Gastrocnemius medialis (tissue), 4 donors: ENCODE data around the gene SYTL1. TPM values are rescaled to one million over a fixed set of nuclear protein-coding genes. Genes with fewer than 3 reads are reported as not detected.

Experiments
- ATAC-seq, 2 donors: fragments of 150-250 bp; one replicate each; pipeline ENCODE4 v1.9.1; 2016
- DNase-seq, 2 donors: peaks; one replicate each; pipeline ENCODE4 v3.0.0-alpha.2; 2019
- H3K27ac ChIP-seq, 4 donors: fragments of 200-600 bp; sonication (generic); 1 replicate in 1 of 4; 2 replicates in 3 of 4; pipeline ENCODE4 v1.5.1; 2016 to 2018; ENCODE audit warnings: mild to moderate bottlenecking in 2 of 4, moderate library complexity in 1 of 4
- H3K27me3 ChIP-seq, 3 donors: fragments of 200-600 bp; sonication (generic) in 2 of 3; 1 replicate in 1 of 3; 2 replicates in 2 of 3; pipeline versions ENCODE4 v1.5.1 to v1.6.0; 2016 to 2019; ENCODE audit warnings: mild to moderate bottlenecking in 1 of 3, moderate library complexity in 1 of 3
- H3K36me3 ChIP-seq, 2 donors: fragments of 200-600 bp; sonication (generic) in 1 of 2; one replicate each; pipeline ENCODE4 v1.5.1; 2017 to 2018
- H3K4me1 ChIP-seq, 2 donors: fragments of 200-600 bp; sonication (generic) in 1 of 2; one replicate each; pipeline ENCODE4 v1.5.1; 2016 to 2017; ENCODE audit warnings: mild to moderate bottlenecking in 2 of 2
- H3K4me3 ChIP-seq, 4 donors: fragments of 200-600 bp; sonication (generic) in 3 of 4; 1 replicate in 1 of 4; 2 replicates in 3 of 4; pipeline ENCODE4 v1.5.1; 2016 to 2019; ENCODE audit warnings: mild to moderate bottlenecking in 2 of 4
- H3K9me3 ChIP-seq, 3 donors: fragments of 200-600 bp; sonication (generic) in 2 of 3; 1 replicate in 1 of 3; 2 replicates in 2 of 3; pipeline ENCODE4 v1.5.1; 2016 to 2019
- POLR2A ChIP-seq, 2 donors: fragments of 450-650 bp; IDR thresholded peaks; one replicate each; pipeline ENCODE4 v1.6.1; 2017; ENCODE audit warnings: antibody characterized with exemption in 2 of 2, mild to moderate bottlenecking in 2 of 2, moderate library complexity in 2 of 2
- in situ Hi-C, 4 donors: fragments of 200-750 bp; cut with MboI; loops; one replicate each; pipeline versions ENCODE4 v1.15.0 to v1.8.0; 2017; ENCODE audit warnings: low sequenced_read_pairs in 4 of 4
- intact Hi-C: fragments of 100-400 bp; cut with DNase I; formaldehyde crosslinking; loops from one replicate; pipeline ENCODE4 v1.15.1; 2023; ENCODE audit warnings: low total_unique reads
- total RNA-seq, 4 donors: library from RNA; depleted of rRNA; stranded (reverse); fragments of >200 nt; gene quantifications; one replicate each; pipeline versions ENCODE4 v1.1.0 to v1.2.3, GENCODE V29; 2016
- TF ChIP-seq, protein P1 (sequence below), 5 experiments: fragments of 450-650 bp in 3 of 5; fragments of 200-600 bp in 2 of 5; sonication (generic) in 2 of 5; IDR thresholded peaks in 4 of 5; conservative IDR thresholded peaks in 1 of 5; 1 replicate in 4 of 5; 2 replicates in 1 of 5; pipeline ENCODE4 v1.5.1; 2016 to 2019; ENCODE audit warnings: antibody characterized with exemption in 5 of 5, mild to moderate bottlenecking in 3 of 5, moderate library complexity in 3 of 5

The SYTL1 gene
- total RNA-seq, 4 donors from 2014 or later, result 0.66 TPM; not detected in 3

- peaks cover 17 to 19% of the 10 kb centered on the region in 2 donors for H3K4me1 ChIP-seq
- intact Hi-C loops, result loop anchor here (1.0 to 2.0 kb wide), 2 partner anchors 38 to 211 kb away; no protein-coding TSS in a partner anchor
- DNase-seq, result peak in 1 of 2 donors; percentile 63
Observed at GRCh38 chr1:27395441-27396195, 53.8 kb downstream of the SYTL1 start.

DNA sequence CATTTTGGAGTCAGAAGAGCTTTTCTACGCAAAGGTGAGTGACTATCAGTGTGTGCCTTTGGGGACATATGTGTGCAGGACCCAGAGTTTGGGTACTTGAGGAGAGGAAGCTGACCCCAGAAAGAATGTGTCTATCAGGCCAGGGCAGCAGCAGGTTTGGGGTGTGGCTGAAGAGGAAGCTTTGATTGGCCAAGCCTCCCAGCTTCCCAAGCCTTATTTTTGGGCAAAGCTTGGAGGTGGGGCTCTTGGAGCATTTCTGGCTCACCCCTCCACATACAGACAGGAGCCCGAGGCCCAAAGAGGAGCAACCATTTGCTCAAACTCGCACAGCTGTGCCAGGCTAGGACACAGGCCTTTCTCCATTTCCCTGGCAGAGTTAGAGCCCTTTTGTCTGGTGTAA, 55.3 kb downstream of the SYTL1 start:
- TF ChIP-seq, protein P1, sequence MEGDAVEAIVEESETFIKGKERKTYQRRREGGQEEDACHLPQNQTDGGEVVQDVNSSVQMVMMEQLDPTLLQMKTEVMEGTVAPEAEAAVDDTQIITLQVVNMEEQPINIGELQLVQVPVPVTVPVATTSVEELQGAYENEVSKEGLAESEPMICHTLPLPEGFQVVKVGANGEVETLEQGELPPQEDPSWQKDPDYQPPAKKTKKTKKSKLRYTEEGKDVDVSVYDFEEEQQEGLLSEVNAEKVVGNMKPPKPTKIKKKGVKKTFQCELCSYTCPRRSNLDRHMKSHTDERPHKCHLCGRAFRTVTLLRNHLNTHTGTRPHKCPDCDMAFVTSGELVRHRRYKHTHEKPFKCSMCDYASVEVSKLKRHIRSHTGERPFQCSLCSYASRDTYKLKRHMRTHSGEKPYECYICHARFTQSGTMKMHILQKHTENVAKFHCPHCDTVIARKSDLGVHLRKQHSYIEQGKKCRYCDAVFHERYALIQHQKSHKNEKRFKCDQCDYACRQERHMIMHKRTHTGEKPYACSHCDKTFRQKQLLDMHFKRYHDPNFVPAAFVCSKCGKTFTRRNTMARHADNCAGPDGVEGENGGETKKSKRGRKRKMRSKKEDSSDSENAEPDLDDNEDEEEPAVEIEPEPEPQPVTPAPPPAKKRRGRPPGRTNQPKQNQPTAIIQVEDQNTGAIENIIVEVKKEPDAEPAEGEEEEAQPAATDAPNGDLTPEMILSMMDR (IDR thresholded peaks at IDR 0.05 in 4 of 5, conservative IDR thresholded peaks at IDR 0.05 in 1 of 5), result no peak
- no peak for TF ChIP-seq POLR2A (IDR thresholded peaks at IDR 0.05)
- H3K27ac ChIP-seq, result peak overlapping the region in 3 of 4 donors; percentile 12 to 42 (median 26)
- no peak for ATAC-seq
- H3K4me3 ChIP-seq, result no peak overlapping the region
- no peak for DNase-seq
- H3K4me1 ChIP-seq, result peaks cover 12 to 14% of the 10 kb centered on the region in 2 donors
- no peaks in the 10 kb centered on the region for H3K36me3 ChIP-seq
- no peaks in the 10 kb centered on the region for H3K9me3 ChIP-seq
- intact Hi-C loops (no loop called here), in situ Hi-C loops (loop anchor here (5.0 to 10.0 kb wide), 4 partner anchors 82 to 268 kb away; partner anchors contain the start of gene AHDC1 (in 2 of the 4))
- no peaks in the 10 kb centered on the region for H3K27me3 ChIP-seq

More at GRCh38 chr1:27395441-27396195, 53.8 kb downstream of the SYTL1 start:
- Histone ChIP-seq H3K27me3 (no peaks in the 10 kb centered on the region), H3K36me3 (no peaks in the 10 kb centered on the region), H3K4me3 (no peak overlapping the region), H3K27ac (peak overlapping the region in 2 of 4 donors; percentile 26 to 52), H3K9me3 (no peaks in the 10 kb centered on the region)
- no peak for TF ChIP-seq POLR2A (IDR thresholded peaks at IDR 0.05)
- TF ChIP-seq, protein P1 (IDR thresholded peaks at IDR 0.05 in 4 of 5, conservative IDR thresholded peaks at IDR 0.05 in 1 of 5), result peak; percentile 91 to 96 (median 94)
- ATAC-seq, result peak; percentile 29 to 47
- in situ Hi-C loops, result loop anchor here (5.0 to 10.0 kb wide), 4 partner anchors 81 to 269 kb away; partner anchors contain the start of gene AHDC1 (in 2 of the 4)

DNA sequence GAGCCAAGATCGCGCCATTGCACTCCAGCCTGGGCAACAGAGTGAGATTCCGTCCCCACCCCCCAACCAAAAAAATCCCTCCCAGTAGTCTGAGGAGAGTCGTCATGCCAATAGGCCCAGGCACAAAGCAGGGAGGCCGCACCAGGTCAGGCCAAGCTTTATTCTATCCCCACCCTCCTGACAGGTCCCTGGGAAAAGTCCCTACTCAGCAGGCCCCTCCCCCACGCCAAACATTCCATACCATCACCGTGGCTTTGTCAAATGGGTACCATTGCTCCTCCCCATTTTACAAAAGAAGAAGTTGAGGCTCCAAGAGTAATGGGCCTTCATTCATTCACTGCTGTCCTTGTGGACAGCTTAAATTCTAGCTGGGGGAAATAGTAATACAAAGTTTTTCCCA, 55.9 kb downstream of the SYTL1 start:
- Histone ChIP-seq H3K27ac (no peak overlapping the region), H3K4me1 (peaks cover 14 to 20% of the 10 kb centered on the region in 2 donors), H3K4me3 (no peak overlapping the region), H3K36me3 (no peaks in the 10 kb centered on the region), H3K27me3 (no peaks in the 10 kb centered on the region), H3K9me3 (no peaks in the 10 kb centered on the region)
- no peak for TF ChIP-seq POLR2A (IDR thresholded peaks at IDR 0.05)
- TF ChIP-seq, protein P1 (IDR thresholded peaks at IDR 0.05 in 4 of 5, conservative IDR thresholded peaks at IDR 0.05 in 1 of 5), result no peak
- in situ Hi-C loops, result loop anchor here (5.0 to 10.0 kb wide), 4 partner anchors 83 to 267 kb away; partner anchors contain the start of gene AHDC1 (in 2 of the 4)
- intact Hi-C loops, result no loop called here
- DNase-seq (no peak), ATAC-seq (no peak)

DNA sequence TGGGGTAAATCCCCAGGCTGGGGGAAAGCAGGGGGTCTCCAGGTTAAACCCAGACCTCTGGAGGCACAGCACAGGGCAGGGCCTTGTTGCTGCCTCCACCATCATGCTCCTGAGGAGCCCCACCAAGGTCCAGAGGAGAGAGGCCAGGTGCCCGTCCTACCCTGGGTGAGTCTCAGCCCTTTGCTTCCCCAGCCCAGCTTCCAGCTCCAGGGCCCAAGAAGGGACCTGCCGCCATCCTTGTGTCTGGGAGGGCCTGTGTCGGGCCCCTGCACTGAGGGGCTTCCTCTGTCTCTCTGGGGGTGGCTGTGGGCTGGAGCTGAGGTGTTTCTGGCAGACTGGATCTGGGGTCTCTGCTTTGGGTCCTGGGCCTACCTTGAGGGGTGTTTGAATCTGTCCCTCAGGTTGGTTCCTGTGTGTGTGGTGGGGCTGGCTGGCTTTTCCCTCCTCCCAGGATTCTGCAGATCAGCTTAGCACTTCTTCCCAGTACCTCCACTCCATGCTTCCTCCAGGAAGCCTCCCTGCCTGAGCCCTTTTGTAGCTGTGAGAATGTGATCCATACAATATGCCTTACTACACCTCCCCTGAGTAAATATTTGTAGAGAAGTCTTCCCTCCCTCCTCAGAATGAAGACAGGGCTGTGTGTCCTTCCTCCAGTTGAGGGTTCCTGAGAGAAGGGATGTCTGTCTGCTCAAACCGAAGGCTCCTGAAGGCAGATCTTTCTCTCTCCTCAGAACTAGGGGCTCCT, 56.8 kb downstream of the SYTL1 start:
- no peak for ATAC-seq
- no peaks in the 10 kb centered on the region for H3K36me3 ChIP-seq
- no peak for DNase-seq
- no peak overlapping the region for H3K27ac ChIP-seq
- intact Hi-C loops (no loop called here), in situ Hi-C loops (loop anchor here (5.0 to 10.0 kb wide), 4 partner anchors 84 to 266 kb away; partner anchors contain the start of gene AHDC1 (in 2 of the 4))
- no peaks in the 10 kb centered on the region for H3K27me3 ChIP-seq
- H3K9me3 ChIP-seq, result no peaks in the 10 kb centered on the region
- no peak overlapping the region for H3K4me3 ChIP-seq
- TF ChIP-seq, protein P1 (IDR thresholded peaks at IDR 0.05 in 4 of 5, conservative IDR thresholded peaks at IDR 0.05 in 1 of 5), result no peak
- no peak for TF ChIP-seq POLR2A (IDR thresholded peaks at IDR 0.05)
- peaks cover 22 to 28% of the 10 kb centered on the region in 2 donors for H3K4me1 ChIP-seq
